Muscle of arm (tissue), 12 donors: ENCODE measurements around the gene RASGRF1. TPM values are rescaled to one million over a fixed set of nuclear protein-coding genes. Genes with fewer than 3 reads are reported as not detected.

Experiments
- DNase-seq: peaks from one replicate; pipeline ENCODE4 v3.0.0-alpha.2; 2013
- polyA plus RNA-seq, 12 donors: library from polyadenylated mRNA; unstranded; fragments of 120-200 nt; gene quantifications; one replicate each; pipeline ENCODE4 v1.2.1, GENCODE V29; 2013; ENCODE audit not compliant: insufficient read length in 12 of 12

RASGRF1 gene
- polyA plus RNA-seq, 12 donors: 0.11 to 0.80 (median 0.32) TPM; not detected in 2

- DNase-seq: no peak
Measured at GRCh38 chr15:79094611-79095021, 4.0 kb upstream of the RASGRF1 start.

- no peak for DNase-seq
Measured at GRCh38 chr15:79093352-79093935, 2.9 kb upstream of the RASGRF1 start.

- DNase-seq: no peak
Measured at GRCh38 chr15:79092382-79092781, 1.8 kb upstream of the RASGRF1 start.

GRCh38 chr15:79091204-79091867, 756 bp upstream of the RASGRF1 start:
- DNase-seq: no peak

GRCh38 chr15:79089890-79090486, 592 bp downstream of the RASGRF1 start:
- DNase-seq: no peak

GRCh38 chr15:79089331-79089889, 1.2 kb downstream of the RASGRF1 start:
- DNase-seq: no peak

GRCh38 chr15:79088426-79089205, 2.0 kb downstream of the RASGRF1 start:
- no peak for DNase-seq

- DNase-seq: no peak
Measured at GRCh38 chr15:79086814-79087213, 3.8 kb downstream of the RASGRF1 start.

GRCh38 chr15:79084308-79084968, 6.1 kb downstream of the RASGRF1 start:
- DNase-seq: no peak

- DNase-seq: no peak
Measured at GRCh38 chr15:79083154-79083553, 7.4 kb downstream of the RASGRF1 start.

GRCh38 chr15:79082363-79083070, 8.1 kb downstream of the RASGRF1 start:
- DNase-seq: no peak

GRCh38 chr15:79078763-79079410, 11.7 kb downstream of the RASGRF1 start:
- DNase-seq: no peak

GRCh38 chr15:79078003-79078402, 12.6 kb downstream of the RASGRF1 start:
- DNase-seq: no peak

- DNase-seq: no peak
Measured at GRCh38 chr15:79076661-79077060, 13.9 kb downstream of the RASGRF1 start.

- DNase-seq: no peak
Measured at GRCh38 chr15:79075256-79075655, 15.3 kb downstream of the RASGRF1 start.

GRCh38 chr15:79073336-79073735, 17.2 kb downstream of the RASGRF1 start:
- no peak for DNase-seq

GRCh38 chr15:79071901-79072300, 18.7 kb downstream of the RASGRF1 start:
- peak; percentile 58 for DNase-seq

- DNase-seq: no peak
Measured at GRCh38 chr15:79068790-79069189, 21.8 kb downstream of the RASGRF1 start.

GRCh38 chr15:79067969-79068368, 22.6 kb downstream of the RASGRF1 start:
- DNase-seq: no peak

GRCh38 chr15:79067072-79067833, 23.3 kb downstream of the RASGRF1 start:
- no peak for DNase-seq
